ENCODE data around the gene SPINDOC.

Gene SPINDOC

DNA sequence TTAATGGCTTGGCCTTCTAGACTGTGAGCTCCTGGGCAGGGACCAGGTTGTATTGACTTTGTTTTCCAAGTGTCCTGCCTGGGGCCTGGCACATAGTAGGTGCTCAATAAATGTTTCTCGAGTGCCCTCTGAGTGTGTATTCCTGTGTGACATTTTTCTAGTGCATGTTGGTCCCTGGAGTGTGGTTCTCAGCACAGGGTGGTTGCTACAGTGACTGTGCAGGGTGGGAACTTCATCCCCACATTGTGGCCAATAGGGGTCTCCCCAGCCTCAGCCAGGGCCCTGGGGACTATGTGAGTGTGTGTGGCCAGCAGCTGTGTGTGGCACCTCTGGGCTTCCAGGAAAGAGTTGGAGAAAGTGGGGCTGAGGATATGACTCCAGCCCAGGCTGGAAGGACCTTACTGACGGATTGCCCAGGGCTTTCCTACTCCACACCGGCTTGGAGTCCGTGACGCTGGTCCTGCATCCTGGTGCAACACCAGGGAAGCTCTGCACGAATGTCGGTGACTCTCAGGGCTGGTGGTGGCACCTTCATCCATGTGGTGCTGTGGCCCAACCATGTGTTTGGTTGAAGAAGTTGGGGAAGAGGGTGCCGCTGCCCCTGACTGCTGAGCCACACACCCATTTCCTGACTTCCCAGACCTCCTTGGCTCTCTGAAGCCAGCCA lies 16.7 kb downstream of the SPINDOC start:
- no peak for DNase-seq (ENCODE audit: low read depth in 2 of 3, low spot score in 1 of 3)

DNA sequence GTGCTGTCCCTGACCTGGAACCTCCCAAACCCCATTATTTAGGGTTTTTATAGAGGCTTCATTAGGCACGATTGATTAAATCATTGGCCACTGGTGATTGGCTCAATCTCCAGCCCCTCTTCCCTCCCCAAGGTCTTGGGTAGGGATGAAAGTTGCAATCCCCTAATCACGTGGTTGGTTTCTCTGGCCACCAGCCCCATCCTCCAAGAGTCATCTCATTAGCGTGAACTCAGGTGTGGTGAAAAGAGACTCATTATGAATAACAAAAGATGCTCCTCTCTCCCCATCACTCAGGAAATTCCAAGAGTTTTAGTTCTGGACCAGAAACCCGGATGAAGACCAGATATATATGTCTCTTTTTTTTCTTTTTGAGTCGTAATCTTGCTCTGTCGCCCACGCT lies 18.1 kb downstream of the SPINDOC start:
- no peak for DNase-seq (ENCODE audit: low read depth in 2 of 3, low spot score in 1 of 3)

DNA sequence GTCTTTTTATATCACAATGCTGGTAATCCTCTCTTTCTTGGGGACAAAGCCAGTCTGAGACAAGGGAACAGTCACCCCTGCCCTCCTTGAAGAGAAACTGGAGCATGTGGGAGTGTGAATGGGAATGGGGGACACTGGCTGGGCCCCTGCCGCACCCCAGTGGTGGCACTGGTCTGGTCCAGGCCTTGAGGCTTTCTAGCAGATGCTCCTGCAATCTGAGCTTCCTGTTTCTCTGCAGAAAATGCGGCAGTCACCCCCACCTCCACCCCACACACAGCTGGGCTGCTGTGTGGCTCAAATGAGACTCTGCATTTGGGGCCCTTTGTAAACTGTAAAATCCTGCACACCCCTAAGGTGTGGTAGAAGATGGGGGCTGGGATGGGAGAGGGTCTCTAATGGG lies 19.1 kb downstream of the SPINDOC start:
- no peak for DNase-seq (ENCODE audit: low read depth in 2 of 3, low spot score in 1 of 3)

DNA sequence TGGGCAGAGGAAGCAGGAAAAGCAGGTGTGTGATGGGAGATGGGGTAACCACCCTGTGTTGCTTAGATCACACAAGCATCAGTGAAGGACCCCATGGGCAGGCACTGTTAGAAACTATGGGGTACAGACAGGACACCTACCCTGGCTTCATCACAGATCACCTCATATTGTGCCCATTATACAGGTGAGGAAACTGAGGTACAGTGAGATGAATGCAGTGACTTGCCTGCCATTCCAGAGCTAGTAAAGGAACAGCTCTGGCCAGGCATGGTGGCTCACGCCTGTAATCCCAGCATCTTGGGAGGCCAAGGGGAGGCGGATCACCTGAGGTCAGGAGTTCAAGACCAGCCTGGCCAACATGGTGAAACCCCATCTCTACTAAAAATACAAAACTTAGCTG lies 19.8 kb downstream of the SPINDOC start:
- no peak for DNase-seq (ENCODE audit: low read depth in 2 of 3, low spot score in 1 of 3)

DNA sequence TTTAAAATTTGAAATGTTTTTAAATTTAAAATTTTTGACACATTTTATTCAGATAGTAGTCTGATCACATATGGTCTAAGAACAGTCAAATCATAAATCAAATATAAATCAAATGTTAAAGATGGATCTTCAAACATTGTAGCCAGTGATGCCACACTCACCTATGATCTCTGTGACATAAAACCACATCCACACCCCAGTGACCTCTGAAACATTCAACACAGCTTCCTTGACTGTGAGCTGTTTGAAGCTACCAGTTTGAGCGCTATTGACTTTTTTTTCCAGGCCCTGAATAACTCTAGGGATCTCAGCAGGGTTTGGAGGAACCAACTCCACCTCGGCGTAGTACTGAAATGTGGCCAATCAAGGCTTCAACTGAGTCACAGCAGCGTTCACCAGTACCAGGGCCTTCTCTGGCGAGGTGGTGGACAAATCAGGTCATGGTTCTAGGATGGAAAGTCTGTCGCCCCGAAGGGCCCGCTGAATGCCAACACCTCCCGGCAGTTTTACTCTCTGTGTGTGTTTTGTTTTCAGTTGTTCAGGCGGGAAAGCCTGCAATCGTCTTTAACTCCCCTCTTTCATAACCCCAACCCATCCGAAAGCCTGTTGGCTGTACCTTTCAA lies 21.4 kb downstream of the SPINDOC start:
- DNase-seq (ENCODE audit: low read depth in 2 of 3, low spot score in 1 of 3) = no peak

DNA sequence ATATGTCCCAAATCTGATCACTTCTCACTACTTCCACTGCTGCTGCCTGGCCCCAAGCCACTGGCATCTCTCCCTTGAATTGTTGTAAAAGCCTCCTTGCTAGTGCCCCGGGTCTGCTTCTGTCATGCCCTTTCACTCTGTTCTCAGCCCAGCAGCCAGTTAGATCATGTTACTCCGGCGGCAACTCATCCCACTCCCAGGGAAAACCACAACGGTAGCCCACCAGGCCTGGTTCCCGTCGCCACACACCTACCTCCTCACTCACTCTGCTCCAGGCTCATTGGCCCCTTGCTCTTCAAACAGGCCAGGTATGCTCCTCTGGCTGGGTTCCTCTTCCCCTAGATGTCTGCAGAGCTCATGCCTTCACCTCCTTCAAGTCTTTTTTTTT lies 21.9 kb downstream of the SPINDOC start:
- DNase-seq (ENCODE audit: low read depth in 2 of 3, low spot score in 1 of 3) = no peak

DNA sequence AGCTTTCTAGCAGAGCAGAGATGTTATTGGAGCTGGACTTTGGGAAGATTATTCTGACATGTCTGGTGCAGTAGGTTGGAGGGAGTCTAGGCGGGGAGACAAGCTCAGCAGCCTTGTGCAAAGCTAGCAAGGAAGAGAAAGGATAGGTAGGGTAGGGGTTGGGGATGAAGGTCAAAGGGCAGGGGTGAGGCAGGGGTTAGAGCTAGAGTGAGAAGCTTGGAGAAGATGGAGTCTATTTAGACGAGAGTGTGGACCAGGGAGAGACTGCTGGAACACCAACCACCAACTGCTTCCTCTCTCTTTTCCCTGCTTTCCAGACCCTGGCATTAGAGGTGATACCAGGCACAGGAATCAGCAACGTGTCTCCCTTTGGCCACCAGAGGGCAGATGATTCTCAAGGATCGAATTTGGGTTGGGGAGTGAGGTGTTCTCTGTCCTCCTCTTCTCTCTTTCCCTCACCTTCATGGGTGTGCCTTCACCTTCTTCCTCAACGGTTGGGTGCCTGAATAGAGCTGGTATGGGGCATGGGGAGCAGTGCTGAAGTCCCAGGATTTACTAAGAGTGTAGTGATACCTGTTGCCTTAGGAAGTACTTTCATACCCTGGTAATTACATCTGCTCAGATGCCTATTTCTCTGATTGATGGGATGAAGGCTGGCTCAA lies 23.9 kb downstream of the SPINDOC start:
- DNase-seq (ENCODE audit: low read depth in 2 of 3, low spot score in 1 of 3) = peak; percentile 50 to 80 (median 53)

DNA sequence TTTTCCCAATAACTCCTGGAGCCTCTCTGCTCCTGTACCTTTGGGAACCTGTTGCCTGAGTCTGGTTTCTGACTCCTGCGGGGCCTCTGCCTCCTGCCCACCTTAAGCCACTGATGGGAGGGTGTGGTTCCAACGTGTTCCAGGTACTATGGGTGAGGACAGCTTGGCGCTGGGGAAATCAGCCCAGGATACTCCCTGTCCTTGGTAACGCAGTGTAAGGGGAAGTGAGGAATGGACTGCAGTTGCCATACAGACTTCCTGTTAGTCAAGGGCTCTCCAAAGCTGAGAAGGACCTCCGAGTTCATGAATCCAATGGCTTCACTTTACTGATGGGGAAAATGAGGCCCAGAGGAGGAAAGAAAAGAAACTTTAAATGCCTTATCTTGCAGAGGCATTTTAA lies 24.5 kb downstream of the SPINDOC start:
- DNase-seq (ENCODE audit: low read depth in 2 of 3, low spot score in 1 of 3) = no peak

DNA sequence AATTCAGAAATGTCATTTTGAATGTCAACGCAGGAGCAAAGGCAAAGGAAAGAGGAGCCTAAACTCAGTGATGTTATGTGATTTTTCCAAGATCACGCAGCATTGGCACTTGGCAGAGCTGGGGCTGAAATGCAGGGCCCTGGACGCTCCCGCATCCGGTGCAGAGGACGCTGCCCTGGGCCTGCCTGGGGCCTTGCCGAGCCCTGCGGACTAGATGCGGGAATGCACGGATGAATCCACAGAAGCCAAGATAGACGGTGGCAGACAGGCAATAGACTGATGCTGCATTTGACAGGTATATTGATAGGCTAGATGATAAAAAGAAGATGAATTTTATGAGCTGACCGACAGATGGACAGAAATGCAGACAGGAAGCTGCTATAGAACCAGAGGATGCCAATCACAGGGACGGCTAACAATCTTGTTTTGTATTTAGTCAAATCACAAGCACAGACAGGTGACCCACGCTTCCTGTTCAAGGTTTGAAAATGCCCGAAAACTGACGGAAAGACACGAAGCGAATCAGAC lies 25.0 kb downstream of the SPINDOC start:
- DNase-seq (ENCODE audit: low read depth in 2 of 3, low spot score in 1 of 3) = no peak

DNA sequence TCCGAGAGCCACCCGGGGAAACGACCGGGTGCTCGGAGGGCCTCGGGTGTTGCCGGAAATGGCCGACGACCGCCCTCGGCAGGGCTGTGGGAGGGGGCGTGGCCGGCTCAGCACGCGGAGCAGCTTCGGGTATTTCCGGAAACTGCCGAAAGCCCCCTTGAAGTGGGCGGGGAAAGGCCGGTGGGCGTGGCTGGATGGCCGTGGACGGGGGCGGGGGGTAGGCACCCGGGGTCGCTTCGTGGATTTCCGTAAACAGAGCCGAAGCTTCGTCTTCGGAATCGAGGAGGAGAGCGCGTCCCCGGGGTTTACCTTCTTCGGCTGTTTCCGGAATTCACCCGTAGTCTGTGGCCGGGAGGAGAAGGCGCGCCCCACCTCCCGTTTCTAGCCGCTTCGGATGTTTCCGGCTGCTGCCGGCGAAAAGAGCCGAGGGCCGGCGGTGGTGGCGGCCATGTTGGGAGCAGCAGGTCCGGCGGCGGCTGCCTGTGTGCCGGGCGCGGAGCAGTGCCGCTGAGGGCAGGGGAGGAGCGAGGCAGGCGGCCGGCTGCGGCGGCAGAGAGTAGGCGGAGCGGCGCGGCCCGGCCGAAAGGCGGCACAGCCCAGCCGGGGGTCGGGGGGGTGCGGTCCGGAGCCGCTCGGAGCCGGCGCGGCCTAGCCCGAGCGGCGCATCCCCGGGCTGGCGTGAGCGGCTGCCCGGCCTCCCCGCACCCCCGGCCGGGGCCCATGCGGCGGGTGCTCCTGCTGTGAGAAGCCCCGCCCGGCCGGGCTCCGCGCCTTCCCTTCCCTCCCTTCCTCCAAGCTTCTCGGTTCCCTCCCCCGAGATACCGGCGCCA lies 25.6 kb downstream of the SPINDOC start, which contains the start of gene MARK2:
MARK2 (plus strand) TSS at position 433 of the 830 bp plus-strand sequence; CDS start at position 830, 397 bp downstream.
- DNase-seq (ENCODE audit: low read depth in 2 of 3, low spot score in 1 of 3) = peak; percentile 99 to 100 (median 99)

DNA sequence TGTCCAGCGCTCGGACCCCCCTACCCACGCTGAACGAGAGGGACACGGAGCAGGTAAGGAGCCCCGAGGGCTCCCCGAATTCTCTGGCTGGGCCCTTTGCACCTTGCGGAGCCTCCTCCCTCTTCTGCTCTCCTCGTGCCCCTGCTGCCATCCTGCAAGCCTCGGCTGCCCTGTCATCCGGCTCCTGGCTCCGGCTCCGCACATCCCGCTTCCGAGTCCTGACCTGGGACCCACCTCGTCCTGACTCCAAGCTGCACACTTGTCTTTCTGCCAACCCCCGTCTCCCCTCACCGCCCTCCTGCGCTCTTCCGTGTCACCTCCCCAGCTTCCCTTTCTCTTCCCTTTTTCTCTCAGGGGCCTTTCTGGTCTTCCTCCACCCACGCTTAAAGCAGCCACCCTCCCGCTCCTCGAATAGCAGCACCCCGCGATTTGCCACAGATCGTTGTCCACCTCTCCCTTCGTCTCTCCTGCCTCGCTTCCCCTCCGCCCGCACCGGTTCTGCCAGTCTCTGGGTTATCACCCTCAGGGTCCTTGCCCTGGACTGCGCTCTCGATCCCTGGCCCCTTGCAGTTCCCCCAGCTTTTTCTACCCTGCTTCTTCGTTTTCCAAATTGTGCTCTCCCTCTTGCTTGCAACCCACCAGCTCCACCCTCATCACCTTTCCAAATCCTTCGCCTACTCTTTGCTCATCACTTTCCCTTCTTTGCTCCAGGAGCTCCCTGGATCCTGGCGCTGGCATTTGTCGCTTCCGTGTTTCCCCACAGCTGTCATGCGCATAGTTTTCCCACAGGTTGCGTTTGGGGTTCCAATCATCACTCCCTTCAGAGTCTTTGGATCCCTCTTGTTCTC lies 26.5 kb downstream of the SPINDOC start:
- DNase-seq (ENCODE audit: low read depth in 2 of 3, low spot score in 1 of 3) = peak in 1 of 3 donors; percentile 22

DNA sequence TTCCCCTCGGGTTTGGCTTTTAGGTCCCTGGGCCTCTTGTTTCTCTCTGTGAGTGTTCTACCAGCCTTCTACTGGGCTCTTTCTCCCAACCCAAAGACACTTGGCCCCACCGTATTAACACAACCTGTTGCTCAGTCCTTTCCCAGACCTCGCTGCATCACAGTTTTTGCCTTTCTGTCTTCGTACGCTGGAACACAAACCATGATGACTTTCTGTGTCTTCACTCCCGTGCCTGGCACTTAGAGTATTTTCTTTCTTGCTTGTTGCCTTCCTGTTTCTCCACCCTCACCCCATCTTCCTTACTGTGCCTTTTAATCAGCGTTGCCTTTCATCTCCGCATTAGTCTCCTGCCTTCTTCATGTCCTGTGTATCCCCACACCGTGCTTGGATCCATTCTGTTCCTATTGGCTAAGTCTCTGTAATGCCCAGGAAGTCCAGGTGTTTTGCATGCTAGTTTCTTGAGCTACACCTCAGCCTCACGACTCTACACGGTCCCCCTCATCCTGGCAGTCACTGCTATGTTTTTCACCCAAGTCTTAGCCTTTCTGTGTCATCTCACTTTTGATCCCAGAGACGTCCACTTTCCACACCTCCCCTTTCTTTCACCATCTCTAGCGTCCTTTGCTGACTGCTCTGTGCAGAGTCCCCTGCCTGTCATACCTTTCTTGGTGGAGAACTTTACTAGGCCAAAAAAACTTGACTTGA lies 27.3 kb downstream of the SPINDOC start:
- DNase-seq (ENCODE audit: low read depth in 2 of 3, low spot score in 1 of 3) = no peak

DNA sequence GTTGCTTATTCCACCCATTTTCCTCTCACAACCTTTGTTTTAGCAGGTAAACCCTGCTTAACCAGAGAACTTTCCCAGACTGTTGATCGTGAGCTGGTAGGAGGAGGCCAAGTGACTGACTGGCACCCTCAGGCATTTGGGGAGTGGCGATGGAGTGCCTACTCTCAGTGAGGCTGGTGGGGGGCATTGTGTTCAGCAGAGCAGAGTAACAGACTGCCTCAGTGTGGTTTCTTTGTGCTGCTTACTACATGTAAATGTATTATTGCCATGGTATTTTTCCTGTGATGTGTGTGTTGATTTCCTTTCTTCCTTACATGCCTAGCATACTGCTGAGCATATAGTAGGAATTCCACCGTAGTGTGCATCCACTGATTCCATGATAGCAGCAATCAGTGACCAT lies 28.3 kb downstream of the SPINDOC start:
- no peak for DNase-seq (ENCODE audit: low read depth in 2 of 3, low spot score in 1 of 3)

DNA sequence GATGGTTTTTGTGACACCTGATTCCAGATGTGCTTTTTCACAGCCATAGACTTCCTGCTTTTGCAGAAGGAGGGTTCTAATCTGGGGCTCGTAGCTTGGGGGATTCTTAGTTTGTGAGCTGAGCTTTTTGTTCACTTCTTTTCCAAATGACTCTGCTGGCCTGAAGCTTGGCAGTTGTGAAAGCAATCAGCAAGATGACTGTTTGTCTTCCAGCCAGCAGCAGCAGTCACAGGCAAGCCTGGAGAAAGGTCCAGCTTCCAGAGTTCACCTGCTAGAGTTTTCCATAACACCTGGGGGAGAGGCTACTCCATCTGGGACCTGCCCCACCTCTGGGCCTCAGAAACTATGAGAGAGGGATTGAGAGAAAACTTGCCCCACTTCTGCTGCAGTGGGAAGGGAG lies 29.8 kb downstream of the SPINDOC start:
- DNase-seq (ENCODE audit: low read depth in 2 of 3, low spot score in 1 of 3) = no peak

DNA sequence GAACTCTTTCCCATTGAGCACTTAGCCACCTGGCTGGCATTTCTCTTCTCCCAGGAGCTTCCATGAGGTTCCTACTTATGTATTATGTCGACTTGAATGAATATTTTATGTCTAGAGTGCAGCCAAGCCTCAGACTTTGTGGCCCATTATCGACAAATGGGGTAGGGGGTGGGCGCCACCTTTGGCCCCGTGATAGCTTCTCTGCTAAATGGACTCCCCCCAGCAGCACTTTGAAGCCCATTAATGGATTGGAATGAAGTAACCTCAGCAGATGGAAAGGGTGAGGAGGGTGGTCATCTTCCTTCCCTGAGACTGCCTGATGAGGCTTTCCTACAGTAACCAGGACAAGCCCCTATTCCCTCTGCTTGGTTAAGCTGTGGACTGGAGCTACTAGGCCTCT lies 31.6 kb downstream of the SPINDOC start:
- no peak for DNase-seq (ENCODE audit: low read depth in 2 of 3, low spot score in 1 of 3)

DNA sequence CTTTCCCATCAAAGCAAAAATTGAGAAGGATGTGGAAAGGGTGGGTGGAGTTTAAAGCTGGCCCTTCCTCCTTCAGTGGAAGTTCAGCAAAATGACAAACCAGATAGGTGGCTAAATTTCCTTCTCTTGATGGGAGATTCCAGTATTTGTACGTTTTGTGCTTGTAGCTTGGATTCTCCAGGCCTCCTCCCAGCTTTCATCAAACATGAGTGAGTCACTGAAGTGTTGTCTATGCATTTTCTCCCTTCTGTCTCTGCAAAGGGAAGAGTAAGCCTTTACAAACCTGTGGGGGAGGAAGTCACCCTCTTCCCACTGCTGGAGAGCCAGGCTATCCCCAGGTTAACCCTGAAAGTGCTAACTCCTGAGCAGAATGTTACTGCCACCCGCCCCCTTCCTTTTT lies 32.0 kb downstream of the SPINDOC start:
- DNase-seq (ENCODE audit: low read depth in 2 of 3, low spot score in 1 of 3) = no peak

DNA sequence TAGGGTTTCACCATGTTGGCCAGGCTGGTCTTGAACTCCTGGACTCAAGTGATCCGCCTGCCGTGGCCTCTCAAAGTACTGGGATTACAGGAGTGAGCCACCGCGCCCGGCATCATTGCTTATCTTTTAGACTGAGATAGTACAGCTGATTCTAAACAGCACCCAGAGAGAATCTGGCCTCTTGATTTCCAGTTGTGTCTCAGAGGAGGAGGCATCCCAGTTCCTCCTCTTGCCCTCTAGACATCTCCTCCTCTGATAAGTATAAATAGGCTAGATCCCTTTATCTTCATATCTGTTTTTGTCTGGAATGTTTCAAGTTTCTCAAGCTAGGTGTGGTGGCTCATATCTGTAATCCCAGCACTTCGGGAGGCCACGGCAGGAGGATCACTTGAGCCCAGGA lies 32.7 kb downstream of the SPINDOC start:
- no peak for DNase-seq (ENCODE audit: low read depth in 2 of 3, low spot score in 1 of 3)

DNA sequence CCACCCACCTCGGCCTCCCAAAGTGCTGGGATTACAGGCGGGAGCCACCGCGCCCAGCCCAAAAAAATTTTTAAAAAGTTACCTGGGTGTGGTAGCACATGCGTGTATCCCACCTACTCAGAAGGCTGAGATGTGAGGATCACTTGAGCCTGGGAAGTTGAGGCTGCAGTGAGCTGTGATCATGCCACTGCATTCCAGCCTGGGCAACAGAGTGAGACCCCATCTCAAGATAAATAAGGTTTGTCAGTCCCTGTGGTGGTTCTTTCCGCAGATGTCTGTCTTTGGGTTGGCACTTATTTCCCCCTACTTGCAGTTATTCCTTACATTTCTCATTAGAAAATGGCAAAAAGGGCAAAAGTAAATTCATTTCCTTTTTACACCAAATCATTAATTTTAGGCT lies 33.6 kb downstream of the SPINDOC start:
- DNase-seq (ENCODE audit: low read depth in 2 of 3, low spot score in 1 of 3) = no peak

DNA sequence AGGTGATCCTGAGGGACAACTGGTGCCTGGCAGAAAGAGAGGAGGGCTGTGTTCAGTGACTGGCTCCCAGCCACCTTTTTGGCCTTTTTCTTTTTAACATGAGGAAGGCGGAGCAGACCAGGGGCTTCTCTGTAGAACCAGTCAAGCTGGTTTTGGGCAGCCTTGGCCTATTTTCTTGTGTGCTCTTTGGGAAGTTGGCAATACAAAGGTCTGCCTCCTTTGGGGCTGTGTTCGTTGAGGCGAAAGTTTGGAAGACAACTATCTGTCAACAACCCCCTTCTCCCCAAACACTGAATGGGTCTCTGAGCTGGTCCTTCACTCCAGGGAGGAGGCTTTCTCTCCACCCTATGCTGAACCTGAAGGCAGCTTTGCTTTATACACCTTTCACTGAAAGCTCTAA lies 34.1 kb downstream of the SPINDOC start:
- no peak for DNase-seq (ENCODE audit: low read depth in 2 of 3, low spot score in 1 of 3)

DNA sequence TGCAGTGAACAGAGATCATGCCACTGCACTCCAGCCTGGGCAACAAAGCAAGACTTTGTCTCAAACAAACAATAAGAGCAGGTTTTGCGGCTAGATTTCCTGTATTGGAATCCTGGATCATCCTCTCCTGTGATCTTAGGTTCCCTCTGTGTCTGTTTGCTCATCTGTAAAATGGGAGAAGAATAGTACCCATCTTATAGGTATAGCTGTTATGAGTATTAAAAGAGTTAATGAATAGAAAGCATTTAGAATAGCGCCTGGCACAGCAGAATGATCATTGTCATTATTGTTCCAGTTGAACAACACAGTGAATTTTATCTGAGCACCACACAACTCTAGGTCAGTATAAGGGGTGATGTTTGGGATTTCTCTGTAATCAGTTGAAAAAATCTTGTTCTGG lies 36.4 kb downstream of the SPINDOC start:
- no peak for DNase-seq (ENCODE audit: low read depth in 2 of 3, low spot score in 1 of 3)
